Measurements from ENCODE around the gene TUBB3. TPM values are rescaled to one million over a fixed set of nuclear protein-coding genes. Genes with fewer than 3 reads are reported as not detected.
A peak's percentile ranks its signal among the peaks of the same experiment; 100 is the strongest.
"Not testable (repeated sequence)": the region's sequence is repeated elsewhere in the genome, so short reads cannot be mapped to it uniquely, and the experiment has no call there.

Gene TUBB3
- total RNA-seq: 7.1 TPM
- 10 to 100 TPM in 5 of 8 donors, 1 to 10 TPM in 3; 7.9 to 20.1 (median 10.9) TPM for polyA plus RNA-seq (ENCODE audit: insufficient read depth in 1 of 8, insufficient read length in 8 of 8, low replicate concordance in 1 of 8)
- long read RNA-seq, donor 1: 0 reads
- long read RNA-seq, donor 2, partial matches to known transcripts: 0 of 2 reads
- long read RNA-seq, donor 2, other reads (novel, unspliced or antisense): 0 of 2 reads
- long read RNA-seq, donor 3, partial matches to known transcripts: 0 of 4 reads
- long read RNA-seq, donor 3, other reads (novel, unspliced or antisense): 0 of 4 reads
- long read RNA-seq, donor 4, partial matches to known transcripts: 0 of 2 reads
- long read RNA-seq, donor 4, other reads (novel, unspliced or antisense): 0 of 2 reads
- long read RNA-seq, donor 5, transcript TUBB3-201 (4 exons, 1,769 nt): major isoform, 5 of 5 reads
- long read RNA-seq, donor 5, partial matches to known transcripts: 0 of 5 reads
- long read RNA-seq, donor 5, other reads (novel, unspliced or antisense): 0 of 5 reads
- long read RNA-seq, donor 6, partial matches to known transcripts: 0 of 3 reads
- long read RNA-seq, donor 6, other reads (novel, unspliced or antisense): 0 of 3 reads
- long read RNA-seq, donor 7, transcript TUBB3-201 (4 exons, 1,769 nt): major isoform, 5 of 5 reads
- long read RNA-seq, donor 7, partial matches to known transcripts: 0 of 5 reads
- long read RNA-seq, donor 7, other reads (novel, unspliced or antisense): 0 of 5 reads
- long read RNA-seq, donor 8: 0 reads
- long read RNA-seq, donor 9, partial matches to known transcripts: 0 of 1 reads
- long read RNA-seq, donor 9, other reads (novel, unspliced or antisense): 0 of 1 reads
- long read RNA-seq, donor 10, partial matches to known transcripts: 0 of 2 reads
- long read RNA-seq, donor 10, other reads (novel, unspliced or antisense): 0 of 2 reads
- long read RNA-seq, donor 11: 0 reads

- peak; percentile 77 for DNase-seq
- peak within 1 kb of the TSS; percentile 56 for H3K4me3 ChIP-seq (ENCODE audit: low read length)
- no peaks in the 10 kb centered on the region for H3K36me3 ChIP-seq (ENCODE audit: control insufficient read depth, insufficient read depth, low read length)
- H3K4me1 ChIP-seq (ENCODE audit: control insufficient read depth, insufficient read depth, low read length): peaks cover 52% of the 10 kb centered on the region
- under 1% methylated on average over 88 of the region's 88 CpGs for WGBS (ENCODE audit: insufficient coverage)
- peaks cover 77% of the 10 kb centered on the region for H3K27me3 ChIP-seq (ENCODE audit: control insufficient read depth, insufficient read depth, low read length)
- peak within 1 kb of the TSS; percentile 79 for H3K27ac ChIP-seq (ENCODE audit: low read length)
- no peaks in the 10 kb centered on the region for H3K9me3 ChIP-seq (replicated peaks; ENCODE audit: control insufficient read depth, low read depth, low read length)
Observed at GRCh38 chr16:89922884-89923639, at the start of gene TUBB3. TUBB3 (plus strand) TSS chr16:89923342; CDS start chr16:89923402, 60 bp downstream.

DNA sequence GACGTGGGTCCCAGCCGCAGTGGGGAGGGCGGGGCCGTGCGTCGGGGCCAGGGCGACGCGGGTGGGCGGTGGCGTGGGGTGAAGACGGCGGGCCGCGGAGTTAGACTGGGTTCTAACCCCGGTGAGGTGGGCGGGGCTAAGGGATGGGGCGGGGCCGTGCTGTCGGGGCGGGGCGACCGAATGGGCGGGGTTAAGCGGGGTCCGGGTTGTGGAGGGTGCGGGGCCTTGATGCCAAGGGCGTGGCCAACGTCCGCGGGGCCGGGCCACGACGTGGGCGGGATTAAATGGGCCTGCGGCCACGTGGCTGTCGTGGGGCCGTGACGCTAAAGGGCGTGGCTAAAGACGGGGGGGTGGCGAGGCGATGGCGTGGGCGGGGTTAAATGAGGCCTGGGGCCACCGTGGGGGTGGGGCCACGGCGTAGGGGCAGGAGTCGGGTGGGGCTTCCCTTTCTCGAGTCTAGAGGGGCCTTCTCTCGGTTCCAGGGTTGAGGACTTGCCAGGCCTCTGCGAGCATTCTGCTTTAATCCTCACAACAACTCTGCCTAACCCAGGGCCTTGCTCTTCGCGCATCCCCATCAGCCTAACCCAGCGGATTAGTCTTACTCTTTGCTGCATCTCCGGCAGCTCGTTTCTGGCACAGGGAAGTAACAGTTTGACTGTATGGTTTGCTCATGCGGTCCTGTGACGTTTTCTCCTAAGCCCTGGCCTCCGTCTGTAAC is 49.0 kb upstream of the TUBB3 start:
- peak overlapping the region; percentile 88 for H3K4me3 ChIP-seq (ENCODE audit: low read length)
- H3K4me1 ChIP-seq (ENCODE audit: control insufficient read depth, insufficient read depth, low read length): peaks cover 17% of the 10 kb centered on the region
- WGBS (ENCODE audit: insufficient coverage): under 1% methylated on average over 54 of the region's 61 CpGs
- H3K36me3 ChIP-seq (ENCODE audit: control insufficient read depth, insufficient read depth, low read length): peaks cover 21% of the 10 kb centered on the region
- no peaks in the 10 kb centered on the region for H3K9me3 ChIP-seq (replicated peaks; ENCODE audit: control insufficient read depth, low read depth, low read length)
- peak overlapping the region; percentile 100 for H3K27ac ChIP-seq (ENCODE audit: low read length)
- no peaks in the 10 kb centered on the region for H3K27me3 ChIP-seq (ENCODE audit: control insufficient read depth, insufficient read depth, low read length)
- DNase-seq: peak; percentile 97

DNA sequence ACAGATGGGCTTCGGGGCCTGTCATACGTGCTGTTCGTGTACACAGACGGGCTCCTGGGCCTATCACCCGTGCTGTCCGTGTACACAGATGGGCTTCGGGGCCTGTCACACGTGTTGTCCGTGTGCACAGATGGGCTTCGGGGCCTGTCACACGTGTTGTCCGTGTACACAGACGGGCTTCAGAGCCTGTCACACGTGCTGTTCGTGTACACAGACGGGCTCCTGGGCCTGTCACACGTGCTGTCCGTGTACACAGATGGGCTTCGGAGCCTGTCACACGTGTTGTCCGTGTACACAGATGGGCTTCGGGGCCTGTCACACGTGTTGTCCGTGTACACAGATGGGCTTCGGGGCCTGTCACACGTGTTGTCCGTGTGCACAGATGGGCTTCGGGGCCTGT is 44.0 kb upstream of the TUBB3 start:
- DNase-seq; H3K4me3 ChIP-seq (ENCODE audit: low read length); H3K9me3 ChIP-seq (replicated peaks; ENCODE audit: control insufficient read depth, low read depth, low read length); H3K27ac ChIP-seq (ENCODE audit: low read length); H3K4me1 ChIP-seq (ENCODE audit: control insufficient read depth, insufficient read depth, low read length); H3K27me3 ChIP-seq (ENCODE audit: control insufficient read depth, insufficient read depth, low read length): not testable (repeated sequence)
- peaks cover 61% of the 10 kb centered on the region for H3K36me3 ChIP-seq (ENCODE audit: control insufficient read depth, insufficient read depth, low read length)
- 98% methylated on average over 18 of the region's 28 CpGs for WGBS (ENCODE audit: insufficient coverage)

DNA sequence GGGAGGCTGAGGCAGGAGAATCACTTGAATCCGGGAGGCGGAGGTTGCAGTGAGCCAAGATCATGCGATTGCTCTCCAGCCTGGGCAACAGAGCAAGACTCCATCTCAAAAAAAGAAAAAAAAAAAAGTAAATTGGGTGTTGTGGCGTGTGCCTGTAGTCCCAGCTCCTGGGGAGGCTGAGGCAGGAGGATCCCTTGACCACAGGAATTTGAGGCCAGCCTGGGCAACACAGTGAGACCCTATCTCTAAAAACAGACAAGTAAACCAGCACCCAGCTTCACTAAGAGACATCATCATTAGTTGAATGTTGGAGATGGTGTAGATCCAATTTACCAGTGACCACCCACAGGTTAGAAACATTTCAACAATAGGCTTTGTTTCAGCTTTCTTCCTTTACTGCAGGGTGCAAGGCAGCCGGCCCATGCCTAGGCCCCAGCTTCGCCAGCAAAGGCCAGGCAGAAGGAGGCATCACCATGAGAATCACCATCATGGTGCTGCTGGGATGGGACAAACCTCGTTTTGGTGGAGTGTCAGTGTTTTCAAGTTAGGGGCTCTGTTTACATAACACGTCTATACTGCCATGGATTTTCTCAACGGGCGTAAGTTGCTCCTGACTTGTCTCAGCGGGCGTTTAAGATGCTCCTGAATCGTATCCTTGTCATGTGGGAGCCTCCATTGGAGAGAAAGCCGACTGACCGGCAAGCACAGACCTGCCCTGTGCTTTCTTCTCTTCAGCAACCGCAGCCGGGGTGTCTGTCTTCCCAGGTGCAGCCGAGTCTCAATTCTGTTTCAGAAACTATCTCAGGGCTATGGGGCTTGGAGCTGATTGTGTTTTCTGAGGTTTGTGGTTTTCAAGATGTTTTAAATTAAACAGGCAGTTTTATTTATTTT is 42.4 kb upstream of the TUBB3 start:
- Histone ChIP-seq H3K4me3 (ENCODE audit: low read length) (no peak overlapping the region), H3K27me3 (ENCODE audit: control insufficient read depth, insufficient read depth, low read length) (no peaks in the 10 kb centered on the region), H3K27ac (ENCODE audit: low read length) (no peak overlapping the region), H3K9me3 (replicated peaks; ENCODE audit: control insufficient read depth, low read depth, low read length) (no peaks in the 10 kb centered on the region), H3K36me3 (ENCODE audit: control insufficient read depth, insufficient read depth, low read length) (peaks cover 62% of the 10 kb centered on the region), H3K4me1 (ENCODE audit: control insufficient read depth, insufficient read depth, low read length) (no peaks in the 10 kb centered on the region)
- WGBS (ENCODE audit: insufficient coverage): 88% methylated on average over 10 of the region's 18 CpGs
- DNase-seq: no peak

DNA sequence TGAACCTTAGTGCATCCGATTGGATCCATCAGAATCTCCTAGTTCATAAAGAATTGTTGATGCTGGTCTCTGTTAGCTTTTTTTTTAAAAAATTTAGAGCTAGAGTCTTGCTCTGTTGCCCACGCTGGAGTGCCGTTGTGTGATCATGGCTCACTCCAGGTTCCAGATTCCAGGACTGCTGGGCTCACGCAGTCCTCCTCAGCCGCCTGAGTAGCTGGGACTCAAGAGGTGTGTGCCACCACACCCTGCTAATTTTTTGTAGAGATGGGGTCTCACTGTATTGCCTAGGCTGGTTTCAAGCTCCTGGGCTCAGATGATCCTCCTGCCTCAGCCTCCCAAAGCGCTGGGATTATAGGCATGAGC is 41.8 kb upstream of the TUBB3 start:
- DNase-seq: no peak
- Histone ChIP-seq H3K9me3 (replicated peaks; ENCODE audit: control insufficient read depth, low read depth, low read length) (no peaks in the 10 kb centered on the region), H3K36me3 (ENCODE audit: control insufficient read depth, insufficient read depth, low read length) (peaks cover 63% of the 10 kb centered on the region), H3K4me3 (ENCODE audit: low read length) (no peak overlapping the region), H3K27me3 (ENCODE audit: control insufficient read depth, insufficient read depth, low read length) (no peaks in the 10 kb centered on the region), H3K27ac (ENCODE audit: low read length) (no peak overlapping the region), H3K4me1 (ENCODE audit: control insufficient read depth, insufficient read depth, low read length) (no peaks in the 10 kb centered on the region)
- WGBS (ENCODE audit: insufficient coverage): 86% methylated on average over 6 of the region's 6 CpGs

DNA sequence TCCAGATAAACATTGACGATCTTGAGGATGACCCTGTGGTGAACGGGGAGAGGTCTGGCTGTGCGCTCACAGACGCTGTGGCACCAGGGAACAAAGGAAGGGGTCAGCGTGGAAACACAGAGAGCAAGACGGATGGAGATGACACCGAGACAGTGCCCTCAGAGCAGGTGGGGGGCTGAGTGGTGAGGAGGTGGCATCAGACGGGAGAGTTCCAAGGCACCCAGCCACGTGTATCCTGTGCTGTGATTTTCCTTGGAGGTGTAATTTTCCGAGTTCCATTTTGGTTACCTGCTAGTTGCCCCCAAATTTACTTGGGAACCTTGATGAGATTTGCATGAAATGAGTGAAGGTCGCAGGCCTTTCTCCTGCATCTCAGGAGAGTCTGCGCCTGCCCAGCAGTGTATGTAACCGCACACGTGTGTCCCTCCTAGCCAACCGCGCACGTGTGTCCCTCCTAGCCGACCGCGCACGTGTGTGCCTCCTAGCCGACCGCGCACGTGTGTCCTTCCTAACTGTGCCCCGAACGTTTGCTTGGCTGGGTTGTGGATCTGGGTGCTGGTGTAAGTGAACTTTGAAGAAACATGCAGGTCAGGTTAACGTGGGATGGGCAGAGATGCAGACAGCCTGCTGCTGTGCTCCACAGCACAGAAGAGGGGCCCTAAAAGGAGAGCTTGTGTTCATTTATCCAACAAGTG is 39.6 kb upstream of the TUBB3 start:
- Histone ChIP-seq H3K4me1 (ENCODE audit: control insufficient read depth, insufficient read depth, low read length) (no peaks in the 10 kb centered on the region), H3K9me3 (replicated peaks; ENCODE audit: control insufficient read depth, low read depth, low read length) (no peaks in the 10 kb centered on the region)
- DNase-seq: no peak

GRCh38 chr16:89884041-89884421 is 39.1 kb upstream of the TUBB3 start:
- no peak for DNase-seq
- H3K27ac ChIP-seq (ENCODE audit: low read length): no peak overlapping the region
- H3K36me3 ChIP-seq (ENCODE audit: control insufficient read depth, insufficient read depth, low read length): peaks cover 80% of the 10 kb centered on the region
- 96% methylated on average over 8 of the region's 8 CpGs for WGBS (ENCODE audit: insufficient coverage)
- H3K4me3 ChIP-seq (ENCODE audit: low read length): no peak overlapping the region
- no peaks in the 10 kb centered on the region for H3K9me3 ChIP-seq (replicated peaks; ENCODE audit: control insufficient read depth, low read depth, low read length)
- no peaks in the 10 kb centered on the region for H3K4me1 ChIP-seq (ENCODE audit: control insufficient read depth, insufficient read depth, low read length)
- H3K27me3 ChIP-seq (ENCODE audit: control insufficient read depth, insufficient read depth, low read length): no peaks in the 10 kb centered on the region

More for the DNA sequence above, 39.6 kb upstream of the TUBB3 start:
- 93% methylated on average over 28 of the region's 28 CpGs for WGBS (ENCODE audit: insufficient coverage)
- Histone ChIP-seq H3K27ac (ENCODE audit: low read length) (no peak overlapping the region), H3K4me3 (ENCODE audit: low read length) (no peak overlapping the region), H3K36me3 (ENCODE audit: control insufficient read depth, insufficient read depth, low read length) (peaks cover 81% of the 10 kb centered on the region), H3K27me3 (ENCODE audit: control insufficient read depth, insufficient read depth, low read length) (no peaks in the 10 kb centered on the region)

GRCh38 chr16:89887243-89887642 is 35.9 kb upstream of the TUBB3 start:
- H3K4me3 ChIP-seq (ENCODE audit: low read length): no peak overlapping the region
- H3K27me3 ChIP-seq (ENCODE audit: control insufficient read depth, insufficient read depth, low read length): no peaks in the 10 kb centered on the region
- H3K4me1 ChIP-seq (ENCODE audit: control insufficient read depth, insufficient read depth, low read length): no peaks in the 10 kb centered on the region
- whole genome bisulfite sequencing (ENCODE audit: insufficient coverage): 96% methylated on average over 7 of the region's 14 CpGs
- H3K36me3 ChIP-seq (ENCODE audit: control insufficient read depth, insufficient read depth, low read length): peaks cover 83% of the 10 kb centered on the region
- no peak for DNase-seq
- H3K27ac ChIP-seq (ENCODE audit: low read length): no peak overlapping the region
- H3K9me3 ChIP-seq (replicated peaks; ENCODE audit: control insufficient read depth, low read depth, low read length): no peaks in the 10 kb centered on the region
